AG04449 (cell line): Measurements from ENCODE around the gene CXorf66.
A peak's percentile ranks its signal among the peaks of the same experiment; 100 is the strongest.
"Not testable (repeated sequence)": the region's sequence is repeated elsewhere in the genome, so short reads cannot be mapped to it uniquely, and the experiment has no call there.

Source experiments
- CTCF ChIA-PET: fragments of 350-600 bp; formaldehyde crosslinking; extraction: SDS; loops from one replicate; lab custom pipeline; 2021; ENCODE audit warnings: antibody characterized with exemption; lab: Yijun Ruan, JAX
- POLR2A ChIA-PET: fragments of 400-600, 350-600 bp; formaldehyde crosslinking; extraction: SDS; loops from one replicate; lab custom pipeline; 2020; ENCODE audit warnings: antibody characterized with exemption, inconsistent platforms; lab: Yijun Ruan, JAX
- DNase-seq: peaks from one replicate; pipeline ENCODE4 v3.0.0-alpha.2; 2010; ENCODE audit warnings: low read depth, low spot score
- H3K4me3 ChIP-seq: 2 replicates; pipeline ENCODE4 v1.5.1; 2011; ENCODE audit warnings: low read depth, mild to moderate bottlenecking, control low read depth, low read length
- TF ChIP-seq, protein P1 (sequence below): IDR thresholded peaks from one replicate; pipeline ENCODE4 v1.5.1; 2011; ENCODE audit warnings: mild to moderate bottlenecking, moderate library complexity, low read length, control low read depth, inconsistent platforms; ENCODE audit not compliant: insufficient read depth; ENCODE audit errors: missing control alignments

CXorf66 gene

DNA sequence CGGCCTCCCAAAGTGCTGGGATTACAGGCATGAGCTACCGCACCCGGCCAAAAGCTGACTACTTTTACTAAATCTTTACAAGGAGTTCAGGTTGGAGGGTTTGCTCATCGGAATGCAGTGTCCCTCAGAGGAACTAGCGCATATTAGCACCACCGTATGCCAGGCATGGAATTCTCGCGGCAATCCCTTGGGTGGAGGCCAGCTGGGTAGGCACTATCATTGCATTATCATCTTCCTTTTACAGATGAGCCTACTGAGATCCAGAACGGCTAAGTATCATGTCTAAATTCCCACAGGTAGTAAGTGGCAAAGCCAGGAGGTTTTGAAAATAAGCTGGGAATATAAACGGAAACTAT is 6.1 kb upstream of the CXorf66 start:
- ChIA-PET POLR2A (no interaction called here), CTCF (interaction anchor here (0.8 to 1.6 kb wide), 2 partner anchors 1195 to 1843 kb away, joined by 3 to 4 read pairs; no protein-coding TSS in a partner anchor)
- TF ChIP-seq, protein P1, sequence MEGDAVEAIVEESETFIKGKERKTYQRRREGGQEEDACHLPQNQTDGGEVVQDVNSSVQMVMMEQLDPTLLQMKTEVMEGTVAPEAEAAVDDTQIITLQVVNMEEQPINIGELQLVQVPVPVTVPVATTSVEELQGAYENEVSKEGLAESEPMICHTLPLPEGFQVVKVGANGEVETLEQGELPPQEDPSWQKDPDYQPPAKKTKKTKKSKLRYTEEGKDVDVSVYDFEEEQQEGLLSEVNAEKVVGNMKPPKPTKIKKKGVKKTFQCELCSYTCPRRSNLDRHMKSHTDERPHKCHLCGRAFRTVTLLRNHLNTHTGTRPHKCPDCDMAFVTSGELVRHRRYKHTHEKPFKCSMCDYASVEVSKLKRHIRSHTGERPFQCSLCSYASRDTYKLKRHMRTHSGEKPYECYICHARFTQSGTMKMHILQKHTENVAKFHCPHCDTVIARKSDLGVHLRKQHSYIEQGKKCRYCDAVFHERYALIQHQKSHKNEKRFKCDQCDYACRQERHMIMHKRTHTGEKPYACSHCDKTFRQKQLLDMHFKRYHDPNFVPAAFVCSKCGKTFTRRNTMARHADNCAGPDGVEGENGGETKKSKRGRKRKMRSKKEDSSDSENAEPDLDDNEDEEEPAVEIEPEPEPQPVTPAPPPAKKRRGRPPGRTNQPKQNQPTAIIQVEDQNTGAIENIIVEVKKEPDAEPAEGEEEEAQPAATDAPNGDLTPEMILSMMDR: no peak
- DNase-seq: no peak
- no peak overlapping the region for H3K4me3 ChIP-seq

DNA sequence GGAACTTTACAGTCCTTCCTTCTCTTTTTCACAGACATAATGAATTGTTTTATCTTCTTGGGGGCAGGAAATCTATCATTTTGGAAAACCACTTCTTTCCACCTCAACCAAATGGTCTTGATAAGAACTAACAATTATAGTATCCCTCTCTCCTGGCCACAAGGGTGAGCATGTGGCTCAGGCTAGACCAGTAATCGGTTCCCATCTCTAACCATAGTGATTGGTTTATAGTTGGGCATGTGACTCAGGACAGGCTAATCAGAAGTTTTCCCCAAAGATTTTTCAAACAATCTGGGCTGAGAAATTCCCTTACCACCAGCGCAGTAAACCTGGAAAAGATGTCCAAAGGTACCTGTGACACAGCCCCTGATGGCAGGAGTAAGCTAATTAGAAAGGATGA is 4.0 kb upstream of the CXorf66 start:
- no peak for DNase-seq
- H3K4me3 ChIP-seq: no peak overlapping the region
- TF ChIP-seq, protein P1: no peak
- ChIA-PET CTCF (no interaction called here), POLR2A (no interaction called here)

DNA sequence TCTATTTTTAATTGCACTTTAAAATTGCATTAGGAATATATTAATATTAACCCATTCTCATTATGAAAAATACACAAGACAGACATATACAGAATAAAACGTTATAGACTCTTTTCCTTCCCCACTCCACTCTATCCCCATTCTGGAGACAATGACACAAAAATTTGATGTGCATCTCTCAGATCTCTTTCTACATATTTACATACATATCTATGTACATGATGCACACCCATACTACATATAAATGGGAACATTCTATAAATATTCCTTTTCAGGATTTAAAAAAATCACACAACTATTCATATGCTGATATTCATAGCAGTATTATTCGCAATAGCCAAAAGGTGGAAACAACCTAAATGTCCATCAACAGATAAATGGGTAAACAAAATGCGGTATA is 2.4 kb upstream of the CXorf66 start:
- ChIA-PET CTCF (interaction anchor here (0.7 to 1.3 kb wide), 2 partner anchors 20 to 492 kb away, joined by 3 to 4 read pairs; no protein-coding TSS in a partner anchor), POLR2A (no interaction called here)
- no peak overlapping the region for H3K4me3 ChIP-seq
- TF ChIP-seq, protein P1: no peak
- no peak for DNase-seq

DNA sequence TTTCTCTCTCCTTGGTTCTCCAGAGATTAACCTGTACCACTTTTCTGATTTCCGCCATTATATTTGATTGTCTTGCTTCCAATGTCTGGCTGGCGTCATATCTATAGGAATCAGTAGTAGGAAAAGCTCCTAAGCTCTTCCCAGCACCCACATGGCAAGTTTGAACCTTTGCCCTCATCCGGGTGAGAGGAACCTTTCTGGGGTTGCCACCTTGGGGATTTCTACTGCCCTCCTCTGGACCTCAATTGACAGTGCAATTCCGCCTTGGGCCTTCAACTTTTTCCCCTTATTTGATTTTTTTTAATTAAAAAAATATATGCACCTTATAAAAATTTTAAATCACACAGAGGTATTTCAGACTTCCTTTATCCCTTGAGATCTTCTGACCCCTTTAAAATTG is 2.0 kb upstream of the CXorf66 start:
- DNase-seq: no peak

DNA sequence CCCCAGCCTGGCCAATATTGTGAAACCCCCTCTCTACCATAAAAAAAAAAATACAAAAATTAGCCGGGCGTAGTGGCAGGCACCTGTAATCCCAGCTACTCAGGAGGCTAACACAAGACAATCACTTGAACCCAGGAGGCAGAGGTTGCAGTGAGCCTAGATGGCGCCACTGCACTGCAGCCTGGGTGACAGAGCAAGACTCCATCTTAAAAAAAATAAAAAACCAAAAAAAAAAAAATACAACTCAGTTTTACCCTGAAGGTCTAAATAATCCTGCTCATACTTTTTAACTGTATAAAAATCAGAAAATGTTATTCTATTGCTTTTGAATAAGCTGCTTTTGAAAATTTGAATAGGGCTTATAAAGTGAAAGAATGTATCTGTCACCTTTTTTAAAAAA is 838 bp upstream of the CXorf66 start:
- POLR2A ChIA-PET, DNase-seq, H3K4me3 ChIP-seq: not testable (repeated sequence)
- CTCF ChIA-PET: interaction anchor here (0.6 to 1.5 kb wide), 6 partner anchors 51 to 699 kb away, joined by 3 to 4 read pairs (median 3); no protein-coding TSS in a partner anchor

More for the DNA sequence above, 2.0 kb upstream of the CXorf66 start:
- TF ChIP-seq, protein P1: peak; percentile 16
- ChIA-PET CTCF (interaction anchor here (0.7 to 1.3 kb wide), 3 partner anchors 20 to 491 kb away, joined by 3 to 4 read pairs (median 3); no protein-coding TSS in a partner anchor), POLR2A (no interaction called here)
- H3K4me3 ChIP-seq: no peak overlapping the region

DNA sequence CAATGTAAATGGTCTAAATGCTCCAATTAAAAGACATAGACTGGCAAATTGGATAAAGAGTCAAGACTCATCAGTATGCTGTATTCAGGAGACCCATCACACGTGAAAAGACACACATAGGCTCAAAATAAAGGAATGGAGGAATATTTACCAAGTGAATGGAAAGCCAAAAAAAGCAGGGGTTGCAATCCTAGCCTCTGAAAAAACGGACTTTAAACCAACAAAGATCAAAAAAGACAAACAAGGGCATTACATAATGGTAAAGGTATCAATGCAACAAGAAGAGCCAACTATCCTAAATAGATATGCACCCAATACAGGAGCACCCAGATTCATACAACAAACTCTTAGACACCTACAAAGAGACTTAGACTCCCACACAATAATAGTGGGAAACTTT is 4.2 kb downstream of the CXorf66 start:
- H3K4me3 ChIP-seq, CTCF ChIA-PET, DNase-seq, POLR2A ChIA-PET: not testable (repeated sequence)

DNA sequence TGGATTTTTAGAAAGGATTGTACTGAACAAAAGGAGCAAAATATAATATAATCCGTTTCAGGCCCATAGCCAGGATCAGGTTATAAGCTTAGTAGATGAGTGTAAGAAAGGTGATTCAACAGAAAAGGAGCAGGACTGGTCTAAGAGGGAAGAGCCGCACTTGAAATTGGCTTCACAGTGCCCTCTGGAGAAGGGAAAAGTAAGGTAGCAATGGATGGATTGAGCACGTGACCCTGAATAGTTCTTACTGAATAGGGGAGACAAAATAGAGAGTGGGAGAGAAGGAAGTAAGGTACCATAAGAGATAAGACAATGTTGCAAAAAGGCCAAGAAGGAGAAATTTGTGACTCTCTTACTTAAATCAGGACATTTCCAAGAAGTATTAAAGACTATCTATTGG is 15.6 kb downstream of the CXorf66 start:
- POLR2A ChIA-PET: no interaction called here
- CTCF ChIA-PET: no interaction called here
- DNase-seq: no peak
- TF ChIP-seq, protein P1: no peak
- no peak overlapping the region for H3K4me3 ChIP-seq
